SK-N-DZ (cell line): ENCODE data around the gene PIGBOS1.
"Not testable (repeated sequence)": the region's sequence is repeated elsewhere in the genome, so short reads cannot be mapped to it uniquely, and the experiment has no call there.

Experiments
- DNase-seq: peaks from one replicate; pipeline ENCODE4 v3.0.0-alpha.2; 2015; ENCODE audit warnings: low spot score

The PIGBOS1 gene

DNA sequence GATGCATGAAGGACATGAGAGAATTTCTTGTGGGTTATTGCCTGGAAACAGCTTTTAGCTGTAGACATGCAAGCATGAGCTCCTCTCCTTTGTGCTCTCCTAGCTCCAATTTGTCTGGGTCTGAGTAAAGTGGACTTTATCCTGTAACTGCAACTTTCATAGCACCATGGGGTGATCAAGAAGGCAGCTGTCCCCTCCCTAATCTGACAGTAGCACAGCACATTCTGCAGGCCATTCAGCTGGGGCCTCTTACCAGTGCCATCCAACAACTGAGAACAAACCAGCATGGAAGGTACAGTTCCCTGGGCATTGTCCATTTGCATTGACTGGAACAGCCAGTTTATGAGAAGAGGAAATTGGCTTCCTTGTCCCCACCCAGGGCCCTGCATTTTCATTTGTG lies 21.6 kb downstream of the PIGBOS1 start:
- DNase-seq, result no peak

DNA sequence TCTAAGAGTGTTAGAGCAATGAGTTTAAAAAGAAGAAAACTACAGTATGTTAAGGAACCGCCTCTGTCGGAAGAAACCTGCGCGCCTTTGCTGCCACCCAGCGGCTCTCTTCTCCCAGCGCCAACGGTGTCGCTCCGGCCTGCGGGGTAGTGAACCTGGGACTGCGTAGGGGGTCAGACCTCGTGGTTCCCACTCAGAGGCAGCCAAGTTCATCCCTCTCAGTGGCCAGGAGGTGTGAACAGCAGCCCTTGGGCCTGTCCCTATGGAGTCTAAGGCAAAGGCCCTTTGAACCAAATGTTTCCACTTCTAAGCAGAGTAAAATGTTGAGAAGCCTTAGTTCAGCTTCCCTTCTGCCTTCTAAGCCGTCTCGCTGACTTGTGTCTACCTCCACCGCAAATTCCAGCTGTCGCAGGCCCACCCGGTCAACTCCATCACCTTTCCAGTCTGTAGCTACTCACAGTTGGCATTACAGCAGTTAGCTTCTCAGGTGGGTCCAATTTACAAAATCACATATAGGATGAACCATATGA lies 28.3 kb downstream of the PIGBOS1 start:
- DNase-seq, result peak; percentile 82

GRCh38 chr15:55289746-55290527 lies 29.0 kb downstream of the PIGBOS1 start, which contains the start of gene RAB27A:
Gene RAB27A (minus strand): TSS chr15:55289813. CDS start chr15:55234934, 54,879 bp downstream.
- DNase-seq, result peak; percentile 66

GRCh38 chr15:55289011-55289745 lies 29.7 kb downstream of the PIGBOS1 start:
- peak; percentile 38 for DNase-seq

DNA sequence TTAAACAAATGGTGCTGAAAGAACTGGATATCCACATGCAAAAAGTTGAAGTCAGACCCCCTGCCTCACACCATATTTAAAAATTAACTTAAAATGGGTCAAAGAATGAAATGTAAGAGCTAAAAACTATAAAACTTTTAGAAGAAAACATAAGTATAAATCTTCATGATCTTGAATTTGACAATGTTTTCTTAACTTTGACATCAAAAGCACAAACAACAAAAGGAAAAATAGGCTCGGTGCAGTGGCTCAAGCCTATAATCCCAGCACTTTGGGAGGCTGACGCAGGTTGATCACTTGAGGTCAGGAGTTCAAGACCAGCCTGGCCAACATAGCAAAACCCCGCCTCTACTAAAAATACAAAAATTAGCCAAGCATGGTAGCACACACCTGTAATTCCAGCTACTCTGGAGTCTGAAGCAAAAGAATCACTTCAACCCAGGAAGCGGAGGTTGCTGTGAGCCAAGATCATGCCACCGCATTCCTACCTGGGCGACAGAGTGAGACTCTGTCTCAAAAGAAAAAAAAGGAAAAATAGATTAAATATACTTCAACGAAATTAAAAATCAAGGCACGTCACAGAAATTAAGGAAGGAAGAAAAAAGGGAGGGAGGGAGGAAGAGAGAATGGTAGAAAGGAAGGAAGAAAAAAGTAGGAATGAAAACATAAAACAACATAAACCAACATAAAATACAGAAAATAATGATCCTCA lies 30.8 kb downstream of the PIGBOS1 start:
- DNase-seq, result no peak

- DNase-seq, result not testable (repeated sequence)
Measured at GRCh38 chr15:55286442-55287189, 32.3 kb downstream of the PIGBOS1 start.

DNA sequence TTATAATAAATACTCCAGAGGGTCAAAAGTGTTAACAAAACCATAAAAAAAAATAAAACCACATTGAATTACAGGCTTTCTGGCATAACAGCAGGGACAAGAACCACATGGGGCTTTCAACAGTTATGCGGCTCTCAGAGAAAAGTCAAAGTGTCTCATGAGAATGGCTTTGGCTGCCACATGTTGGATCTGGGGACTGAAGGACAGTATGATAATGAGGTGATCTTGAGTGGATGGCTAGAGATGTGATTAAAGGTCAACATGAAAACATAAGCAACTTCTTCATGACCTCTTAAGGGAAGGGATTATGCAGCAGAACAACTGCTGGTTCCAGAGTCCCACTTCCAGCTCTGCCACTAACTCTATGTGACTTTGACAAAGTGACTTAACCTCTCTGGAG lies 34.5 kb downstream of the PIGBOS1 start:
- DNase-seq, result no peak

DNA sequence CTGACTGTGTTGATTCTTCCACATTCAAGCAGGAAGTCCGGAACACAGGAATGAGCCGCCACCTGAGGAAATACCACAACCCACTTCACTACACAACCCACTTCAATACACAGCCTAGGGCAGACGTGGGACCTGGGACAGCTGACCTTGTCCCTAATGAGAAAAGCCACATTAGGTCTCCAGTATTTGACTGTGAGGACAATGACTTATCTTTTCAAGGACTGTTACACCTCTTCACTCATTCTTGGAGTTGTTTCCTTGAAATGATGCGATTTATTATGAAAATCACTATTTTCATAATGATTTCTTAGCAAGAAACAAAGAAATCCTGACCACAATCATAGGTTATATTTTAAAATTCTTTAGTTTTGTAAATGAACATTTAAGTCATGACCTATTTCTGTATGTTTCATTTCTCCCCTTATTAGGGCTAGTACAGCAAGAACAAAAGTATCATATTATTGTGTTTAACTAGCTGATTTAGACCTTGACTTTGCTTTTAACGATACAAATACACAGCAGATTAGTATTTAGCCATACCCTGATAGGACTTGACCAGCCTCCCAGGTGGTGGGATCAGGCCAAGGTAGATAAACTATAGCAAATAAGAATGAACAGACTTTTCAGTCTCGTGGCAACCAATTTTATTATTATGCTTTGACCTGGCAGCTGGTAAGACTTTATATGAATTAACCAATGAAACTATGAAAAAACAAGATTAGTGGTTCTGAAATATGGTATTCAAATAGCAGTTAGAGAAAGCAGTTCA lies 35.4 kb downstream of the PIGBOS1 start:
- DNase-seq, result no peak

DNA sequence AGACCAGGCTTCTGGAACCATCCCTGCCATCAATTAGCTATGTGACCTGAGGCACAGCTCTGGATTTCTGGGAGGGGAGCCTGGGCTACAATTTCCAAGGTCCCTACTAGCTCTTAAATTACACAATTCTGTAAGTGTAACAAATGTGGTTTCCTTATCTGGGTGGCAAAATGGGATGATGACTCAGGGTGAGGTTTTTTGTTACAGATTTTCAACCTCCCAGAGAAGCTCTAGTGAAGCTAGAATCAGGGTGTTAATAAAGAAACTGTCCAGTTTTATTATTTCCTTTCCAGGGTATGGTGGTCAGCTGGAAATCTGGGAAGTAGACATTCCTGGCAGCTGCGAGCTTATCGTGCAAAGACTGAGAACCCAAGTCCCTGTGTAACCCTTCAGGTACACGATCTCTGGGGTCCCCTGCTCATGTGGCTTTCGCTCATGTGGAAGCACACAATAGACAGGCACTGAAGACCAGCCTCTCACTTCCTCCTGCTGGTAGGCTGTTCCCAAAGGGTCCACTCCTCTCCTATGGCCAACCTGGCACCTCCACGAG lies 36.6 kb downstream of the PIGBOS1 start:
- DNase-seq, result no peak

DNA sequence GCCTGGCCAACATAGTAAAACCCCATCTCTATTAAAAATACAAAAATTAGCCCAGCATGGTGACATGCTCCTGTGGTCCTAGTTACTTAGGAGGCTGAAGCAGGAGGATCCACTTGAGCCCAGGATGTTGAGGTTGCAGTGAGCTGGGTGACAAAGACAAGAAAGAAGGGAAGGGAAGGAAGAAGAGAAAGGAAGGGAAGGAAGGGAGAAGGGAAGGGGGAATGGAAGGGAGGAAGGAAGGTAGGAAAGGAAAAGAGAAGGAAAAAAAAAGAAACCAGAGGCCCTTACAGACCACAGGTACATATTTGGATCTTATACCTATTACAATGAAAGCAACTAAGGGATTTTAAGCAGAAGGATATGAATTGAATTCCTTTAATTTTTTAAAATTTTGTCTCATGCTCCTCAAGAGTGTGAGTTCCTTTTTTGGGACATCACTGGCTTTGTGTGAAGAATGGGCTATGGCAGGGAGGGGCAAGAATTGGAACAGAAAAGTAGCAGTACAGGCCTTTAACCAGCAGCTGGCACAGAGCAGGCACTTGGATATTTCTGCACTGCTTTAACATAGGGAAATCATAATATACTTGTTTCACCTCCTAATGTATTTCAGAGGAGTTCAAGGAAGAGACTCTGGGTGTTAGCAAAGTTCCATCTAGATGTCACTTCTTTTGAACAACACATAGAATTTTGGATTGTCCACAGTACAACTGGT lies 37.2 kb downstream of the PIGBOS1 start:
- DNase-seq, result no peak

DNA sequence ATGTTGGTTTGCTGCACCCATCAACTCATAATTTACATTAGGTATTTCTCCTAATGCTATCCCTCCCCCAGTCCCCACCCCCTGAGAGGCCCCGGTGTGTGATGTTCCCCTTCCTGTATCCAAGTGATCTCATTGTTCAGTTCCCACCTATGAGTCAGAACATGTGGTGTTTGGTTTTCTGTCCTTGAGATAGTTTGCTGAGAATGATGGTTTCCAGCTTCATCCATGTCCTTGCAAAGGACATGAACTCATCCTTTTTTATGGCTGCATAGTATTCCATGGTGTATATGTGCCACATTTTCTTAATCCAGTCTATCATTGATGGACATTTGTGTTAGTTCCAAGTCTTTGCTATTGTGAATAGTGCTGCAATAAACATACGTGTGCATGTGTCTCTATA lies 38.3 kb downstream of the PIGBOS1 start:
- not testable (repeated sequence) for DNase-seq

DNA sequence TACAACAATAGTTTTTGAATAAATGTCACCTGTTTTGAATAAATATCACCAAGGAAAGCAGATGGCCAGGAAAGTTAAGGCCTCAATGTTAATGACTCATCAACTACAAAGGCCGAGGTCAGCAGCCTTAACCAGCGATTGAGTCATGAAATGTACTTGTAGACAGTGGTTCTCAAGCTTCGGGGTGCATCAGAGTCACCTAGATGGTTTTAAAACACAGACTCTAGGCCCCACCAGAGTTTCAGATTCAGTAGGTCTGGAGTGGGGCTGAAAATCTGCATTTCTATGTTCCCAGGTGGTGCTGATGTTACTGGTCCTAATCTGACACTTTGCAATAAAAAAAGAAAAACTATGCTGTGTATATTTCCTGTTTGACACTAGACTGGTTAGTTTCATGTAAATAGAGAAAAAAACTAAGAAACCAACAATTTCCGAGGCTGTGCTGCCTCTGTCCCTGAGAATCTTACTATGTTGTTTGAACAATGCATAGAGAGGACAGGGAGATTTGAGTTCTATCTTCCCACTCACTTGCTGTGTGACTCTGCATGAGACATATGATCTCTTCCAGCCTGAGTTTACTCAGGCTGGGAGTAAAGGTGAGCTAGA lies 39.1 kb downstream of the PIGBOS1 start:
- DNase-seq, result no peak

DNA sequence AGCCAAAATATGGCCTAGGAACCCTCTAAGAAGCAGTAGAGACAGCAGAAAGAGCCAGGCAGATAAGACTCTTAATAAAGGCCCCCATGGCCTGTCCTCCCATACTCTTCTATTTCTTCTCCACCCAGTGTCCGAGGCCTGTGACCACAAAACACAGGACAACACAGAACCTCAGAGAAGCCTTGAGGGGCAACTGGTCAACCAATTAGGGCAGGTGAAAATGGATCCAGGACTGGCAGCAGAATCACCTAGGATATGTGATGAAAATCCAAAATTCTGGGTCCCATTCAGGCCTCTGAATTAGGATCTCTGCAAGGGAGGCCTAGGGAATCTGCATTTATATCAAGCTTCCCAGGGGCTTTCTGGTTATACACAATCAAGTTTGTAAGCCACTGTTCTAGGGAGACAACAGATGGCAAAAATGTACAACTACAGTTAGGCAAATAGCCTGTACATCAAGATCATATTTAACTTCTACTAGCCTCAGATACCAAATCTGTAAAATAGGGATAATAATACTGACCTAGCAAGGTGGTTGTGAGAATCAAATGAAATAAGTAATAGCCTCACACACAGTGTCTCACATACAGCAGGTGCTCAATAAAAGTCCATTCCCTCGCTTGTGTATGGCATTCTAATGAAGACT lies 39.7 kb downstream of the PIGBOS1 start:
- DNase-seq, result no peak

GRCh38 chr15:55277715-55278114 lies 41.2 kb downstream of the PIGBOS1 start:
- DNase-seq, result no peak

DNA sequence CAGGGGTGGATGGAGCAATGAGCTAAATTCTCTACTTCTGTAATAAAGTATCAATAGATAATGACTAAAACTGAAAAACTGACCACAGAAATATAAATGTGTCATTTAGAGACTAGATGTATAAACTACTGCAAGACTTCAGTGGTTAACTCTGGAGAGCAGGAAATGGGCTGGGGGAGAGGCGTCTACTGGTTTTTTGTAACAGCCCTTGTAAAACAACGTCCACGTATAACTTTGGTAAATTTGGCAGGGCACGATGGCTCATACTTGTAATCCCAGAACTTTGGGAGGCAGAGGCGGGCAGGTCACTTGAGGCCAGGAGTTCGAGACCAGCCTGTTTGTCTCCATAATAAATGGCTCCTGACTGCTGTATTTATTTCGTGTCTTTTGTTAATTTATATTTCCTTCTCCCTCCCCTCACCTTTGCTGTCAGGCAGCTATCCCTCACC lies 41.8 kb downstream of the PIGBOS1 start:
- no peak for DNase-seq

DNA sequence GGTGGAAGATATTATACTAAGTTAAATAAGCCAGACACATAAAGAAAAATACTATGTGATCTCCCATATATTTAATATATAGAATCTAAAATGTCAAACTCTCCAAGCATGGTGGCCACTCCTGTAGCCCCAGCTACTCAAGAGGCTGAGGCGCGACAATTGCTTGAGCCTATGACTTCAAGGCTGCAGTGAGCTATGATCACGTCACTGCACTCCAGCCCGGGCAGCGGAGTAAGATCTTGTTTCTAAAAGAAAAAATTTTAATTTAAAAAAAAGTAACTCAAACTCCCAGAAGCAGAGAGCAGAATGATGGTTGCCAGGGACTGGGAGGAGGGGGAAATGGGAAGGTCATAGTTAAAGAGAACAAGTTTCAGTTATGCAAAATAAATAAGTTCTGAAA lies 42.6 kb downstream of the PIGBOS1 start:
- DNase-seq, result no peak

DNA sequence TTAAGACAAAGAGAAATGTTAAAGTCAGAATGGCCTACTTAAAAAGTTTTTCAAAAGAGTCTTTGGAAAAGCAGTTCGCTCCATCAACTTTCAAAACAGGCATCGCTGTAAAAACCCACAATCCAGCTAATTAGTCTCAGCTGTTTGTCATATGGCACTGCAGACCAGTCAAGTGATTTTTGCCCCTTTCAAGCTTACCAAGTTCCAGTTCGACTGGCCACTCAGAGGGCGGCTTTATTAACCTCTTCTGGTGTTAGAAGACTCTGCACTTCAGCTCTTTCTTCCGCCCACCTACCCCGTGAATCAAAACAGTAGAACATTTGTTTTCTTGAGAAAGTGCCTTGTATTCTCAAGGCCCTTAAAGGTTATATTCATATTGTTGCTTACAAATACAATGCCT lies 48.6 kb downstream of the PIGBOS1 start:
- no peak for DNase-seq

DNA sequence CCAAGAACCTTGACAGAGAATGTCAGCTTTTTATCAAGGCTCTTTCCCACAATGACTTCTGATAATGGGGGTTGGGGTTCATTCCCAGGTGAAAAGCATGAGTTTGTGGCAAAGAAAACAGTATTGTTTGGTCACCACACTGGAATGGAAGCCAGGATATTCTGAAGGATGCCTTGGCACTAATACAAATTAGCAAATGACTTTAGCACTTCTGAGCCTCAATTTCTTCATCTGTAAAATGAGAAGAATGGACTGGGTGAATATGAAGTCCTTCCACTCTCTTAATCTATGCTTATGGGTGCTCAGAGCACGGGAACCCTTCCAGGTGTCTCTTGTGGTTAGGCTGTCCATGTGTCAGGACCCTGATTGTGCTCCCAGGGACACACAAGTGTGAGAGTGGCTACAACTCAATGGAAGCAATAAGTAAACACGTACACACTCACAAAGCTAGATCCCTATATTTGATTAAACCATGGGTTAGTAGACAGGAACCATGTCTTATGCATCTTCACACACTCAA lies 50.7 kb downstream of the PIGBOS1 start:
- no peak for DNase-seq
